Brain pericyte (primary cell): ENCODE results near the gene VPS13D.

ENCODE experiments used
- DNase-seq: peaks from one replicate; pipeline ENCODE4 v3.0.0-alpha.2; 2012; ENCODE audit warnings: low read depth, low spot score

Gene VPS13D

GRCh38 chr1:12488666-12489354, 259.0 kb downstream of the VPS13D start:
- DNase-seq = no peak

- no peak for DNase-seq
Measured at GRCh38 chr1:12490532-12491142, 260.8 kb downstream of the VPS13D start.

- no peak for DNase-seq
Measured at GRCh38 chr1:12491656-12492055, 261.8 kb downstream of the VPS13D start.

GRCh38 chr1:12495725-12496124, 265.9 kb downstream of the VPS13D start:
- DNase-seq = no peak

GRCh38 chr1:12496154-12496961, 266.5 kb downstream of the VPS13D start:
- no peak for DNase-seq

- no peak for DNase-seq
Measured at GRCh38 chr1:12499539-12500240, 269.9 kb downstream of the VPS13D start.

GRCh38 chr1:12501661-12502060, 271.8 kb downstream of the VPS13D start:
- DNase-seq = no peak

- DNase-seq = no peak
Measured at GRCh38 chr1:12502336-12503109, 272.7 kb downstream of the VPS13D start.

- DNase-seq = no peak
Measured at GRCh38 chr1:12503709-12504108, 273.9 kb downstream of the VPS13D start.

GRCh38 chr1:12504601-12505000, 274.8 kb downstream of the VPS13D start:
- no peak for DNase-seq

GRCh38 chr1:12505231-12505630, 275.4 kb downstream of the VPS13D start:
- DNase-seq = no peak

GRCh38 chr1:12505639-12506280, 275.9 kb downstream of the VPS13D start:
- DNase-seq = no peak

- no peak for DNase-seq
Measured at GRCh38 chr1:12506281-12507280, 276.8 kb downstream of the VPS13D start.

GRCh38 chr1:12507631-12508030, 277.8 kb downstream of the VPS13D start:
- no peak for DNase-seq

- no peak for DNase-seq
Measured at GRCh38 chr1:12508849-12509248, 279.0 kb downstream of the VPS13D start.

GRCh38 chr1:12511128-12511484, 281.3 kb downstream of the VPS13D start:
- no peak for DNase-seq

GRCh38 chr1:12511516-12512468, 282.0 kb downstream of the VPS13D start:
- DNase-seq = no peak

- no peak for DNase-seq
Measured at GRCh38 chr1:12513181-12513580, 283.4 kb downstream of the VPS13D start.
